DND-41 (cell line): ENCODE data around the gene C14orf119.

Source experiments
- ATAC-seq: fragments of 200-7000 bp; cut with Tn5 transposase; 3 replicates; pipeline ENCODE4 v1.9.1; 2021; ENCODE audit warnings: low read depth; ENCODE audit not compliant: insufficient read depth
- DNase-seq: peaks from one replicate; pipeline ENCODE4 v3.0.0-alpha.2; 2020
- H2AFZ ChIP-seq: 2 replicates; pipeline ENCODE4 v1.6.0; 2012; ENCODE audit warnings: low read depth, low read length
- H3K27ac ChIP-seq: 2 replicates; pipeline ENCODE4 v1.5.1; 2012; ENCODE audit warnings: low read length, inconsistent platforms
- H3K27me3 ChIP-seq: fragments of 200-600 bp; sonication (generic); 2 replicates; pipeline ENCODE4 v1.6.0; 2012; ENCODE audit warnings: low read length, mild to moderate bottlenecking, inconsistent platforms; ENCODE audit not compliant: insufficient read depth, poor library complexity
- H3K36me3 ChIP-seq: 2 replicates; pipeline ENCODE4 v1.5.1; 2012; ENCODE audit warnings: low read length, inconsistent platforms; ENCODE audit not compliant: insufficient read depth
- H3K4me1 ChIP-seq: 2 replicates; pipeline ENCODE4 v1.5.1; 2012; ENCODE audit warnings: mild to moderate bottlenecking, low read length; ENCODE audit not compliant: insufficient read depth
- H3K4me2 ChIP-seq: 2 replicates; pipeline ENCODE4 v1.6.0; 2012; ENCODE audit warnings: mild to moderate bottlenecking, moderate library complexity, low read length, inconsistent platforms; ENCODE audit not compliant: insufficient read depth
- H3K4me3 ChIP-seq, 2 experiments: fragments of 200-600 bp in 1 of 2; shearing (Covaris generic) in 1 of 2; 2 replicates each; pipeline ENCODE4 v1.5.1; 2012 to 2016; ENCODE audit warnings: inconsistent platforms in 2 of 2, low read length in 2 of 2, mild to moderate bottlenecking in 2 of 2, low read depth in 1 of 2, moderate library complexity in 1 of 2
- H3K79me2 ChIP-seq: 2 replicates; pipeline ENCODE4 v1.6.0; 2012; ENCODE audit warnings: low read length, inconsistent platforms; ENCODE audit not compliant: insufficient read depth
- H3K9ac ChIP-seq: 2 replicates; pipeline ENCODE4 v1.6.0; 2012; ENCODE audit warnings: low read depth, mild to moderate bottlenecking, inconsistent platforms, low read length, moderate library complexity
- H3K9me3 ChIP-seq: 2 replicates; pipeline ENCODE4 v1.5.1; 2012; ENCODE audit warnings: low read length, moderate library complexity, mild to moderate bottlenecking, inconsistent platforms; ENCODE audit not compliant: insufficient read depth, severe bottlenecking
- H4K20me1 ChIP-seq: 2 replicates; pipeline ENCODE4 v1.6.0; 2012; ENCODE audit warnings: low read length; ENCODE audit not compliant: insufficient read depth
- EZH2 ChIP-seq: IDR thresholded peaks from 3 replicates; pipeline ENCODE4 v1.6.1; 2012; ENCODE audit warnings: borderline replicate concordance, low read depth, mild to moderate bottlenecking, moderate library complexity, low read length, inconsistent platforms; ENCODE audit not compliant: severe bottlenecking
- TF ChIP-seq, protein P1 (sequence below): IDR thresholded peaks from 2 replicates; pipeline ENCODE4 v1.5.1; 2012; ENCODE audit warnings: borderline replicate concordance, low read length, moderate library complexity, mild to moderate bottlenecking; ENCODE audit not compliant: poor library complexity, severe bottlenecking; ENCODE audit errors: extremely low read depth

C14orf119 gene

DNA sequence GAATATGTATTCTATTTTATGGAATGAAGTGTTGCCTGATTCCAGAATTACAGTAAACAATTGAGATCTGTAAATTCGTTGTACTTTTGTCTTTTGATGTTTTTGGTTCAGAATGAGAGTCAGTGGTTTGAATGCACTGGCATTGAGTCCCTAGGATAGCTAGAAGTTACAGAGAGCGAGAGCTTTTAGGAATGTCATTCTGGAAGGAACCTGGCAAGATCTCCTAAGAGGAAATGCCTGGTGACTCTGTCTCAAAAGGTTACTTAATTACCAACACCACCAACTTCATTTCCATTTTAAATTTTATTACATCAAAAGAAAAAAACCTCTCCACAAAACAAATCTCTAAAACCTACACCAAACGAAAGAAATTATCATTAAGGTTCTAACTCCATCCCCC is 29.7 kb downstream of the C14orf119 start:
- no peak for ATAC-seq
- Histone ChIP-seq H3K4me2 (no peak overlapping the region), H3K4me1 (peaks cover 5% of the 10 kb centered on the region; the same call in 1 of the 2 replicates)

DNA sequence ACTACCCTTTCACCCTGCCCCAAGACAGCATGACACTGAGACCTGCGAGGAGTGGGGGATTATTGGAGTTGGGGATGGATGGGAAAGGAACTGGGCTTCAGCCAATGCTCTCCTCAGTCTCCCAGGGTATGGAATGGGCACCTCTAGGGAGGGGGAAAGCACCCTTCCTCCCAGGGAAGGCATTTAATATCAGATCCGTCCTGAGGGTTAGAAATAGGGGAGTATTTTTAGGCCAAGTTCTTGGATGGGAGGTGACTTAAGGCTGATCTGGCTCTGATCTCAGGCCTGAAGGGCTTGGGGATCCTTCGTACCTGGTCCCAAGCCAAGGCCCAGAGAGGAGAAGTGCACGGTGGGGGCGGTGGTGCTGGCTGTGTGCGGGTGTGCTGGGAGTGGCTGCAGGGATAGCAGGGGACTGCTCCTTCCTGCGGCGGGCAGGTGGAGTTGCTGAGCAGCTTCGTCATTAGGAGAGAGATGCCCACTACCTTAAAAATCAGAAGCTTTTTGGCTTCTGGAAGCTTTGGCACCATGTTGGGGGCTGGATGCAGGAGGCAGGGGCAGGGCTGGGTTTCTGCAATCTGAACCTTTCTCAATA is 30.7 kb downstream of the C14orf119 start:
- Histone ChIP-seq H3K4me3 (no peak overlapping the region), H4K20me1 (no peaks in the 10 kb centered on the region), H3K9ac (no peak overlapping the region), H3K27ac (no peak overlapping the region), H3K4me1 (peaks cover 2% of the 10 kb centered on the region; the same call in 1 of the 2 replicates), H3K9me3 (no peaks in the 10 kb centered on the region), H3K27me3 (peaks cover 45% of the 10 kb centered on the region), H2AFZ (no peak overlapping the region), H3K4me2 (no peak overlapping the region), H3K36me3 (no peaks in the 10 kb centered on the region), H3K79me2 (no peaks in the 10 kb centered on the region)
- TF ChIP-seq, protein P1, sequence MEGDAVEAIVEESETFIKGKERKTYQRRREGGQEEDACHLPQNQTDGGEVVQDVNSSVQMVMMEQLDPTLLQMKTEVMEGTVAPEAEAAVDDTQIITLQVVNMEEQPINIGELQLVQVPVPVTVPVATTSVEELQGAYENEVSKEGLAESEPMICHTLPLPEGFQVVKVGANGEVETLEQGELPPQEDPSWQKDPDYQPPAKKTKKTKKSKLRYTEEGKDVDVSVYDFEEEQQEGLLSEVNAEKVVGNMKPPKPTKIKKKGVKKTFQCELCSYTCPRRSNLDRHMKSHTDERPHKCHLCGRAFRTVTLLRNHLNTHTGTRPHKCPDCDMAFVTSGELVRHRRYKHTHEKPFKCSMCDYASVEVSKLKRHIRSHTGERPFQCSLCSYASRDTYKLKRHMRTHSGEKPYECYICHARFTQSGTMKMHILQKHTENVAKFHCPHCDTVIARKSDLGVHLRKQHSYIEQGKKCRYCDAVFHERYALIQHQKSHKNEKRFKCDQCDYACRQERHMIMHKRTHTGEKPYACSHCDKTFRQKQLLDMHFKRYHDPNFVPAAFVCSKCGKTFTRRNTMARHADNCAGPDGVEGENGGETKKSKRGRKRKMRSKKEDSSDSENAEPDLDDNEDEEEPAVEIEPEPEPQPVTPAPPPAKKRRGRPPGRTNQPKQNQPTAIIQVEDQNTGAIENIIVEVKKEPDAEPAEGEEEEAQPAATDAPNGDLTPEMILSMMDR = no peak
- no peak for DNase-seq
- ATAC-seq = no peak

More for the DNA sequence above, 29.7 kb downstream of the C14orf119 start:
- Histone ChIP-seq H3K79me2 (no peaks in the 10 kb centered on the region), H3K36me3 (no peaks in the 10 kb centered on the region), H3K27ac (no peak overlapping the region), H3K4me3 (no peak overlapping the region), H3K27me3 (peaks cover 41% of the 10 kb centered on the region), H3K9ac (no peak overlapping the region), H3K9me3 (no peaks in the 10 kb centered on the region), H2AFZ (no peak overlapping the region), H4K20me1 (no peaks in the 10 kb centered on the region; the same call in 1 of the 2 replicates)
- TF ChIP-seq EZH2 = no peak
- TF ChIP-seq, protein P1 = no peak
- no peak for DNase-seq

DNA sequence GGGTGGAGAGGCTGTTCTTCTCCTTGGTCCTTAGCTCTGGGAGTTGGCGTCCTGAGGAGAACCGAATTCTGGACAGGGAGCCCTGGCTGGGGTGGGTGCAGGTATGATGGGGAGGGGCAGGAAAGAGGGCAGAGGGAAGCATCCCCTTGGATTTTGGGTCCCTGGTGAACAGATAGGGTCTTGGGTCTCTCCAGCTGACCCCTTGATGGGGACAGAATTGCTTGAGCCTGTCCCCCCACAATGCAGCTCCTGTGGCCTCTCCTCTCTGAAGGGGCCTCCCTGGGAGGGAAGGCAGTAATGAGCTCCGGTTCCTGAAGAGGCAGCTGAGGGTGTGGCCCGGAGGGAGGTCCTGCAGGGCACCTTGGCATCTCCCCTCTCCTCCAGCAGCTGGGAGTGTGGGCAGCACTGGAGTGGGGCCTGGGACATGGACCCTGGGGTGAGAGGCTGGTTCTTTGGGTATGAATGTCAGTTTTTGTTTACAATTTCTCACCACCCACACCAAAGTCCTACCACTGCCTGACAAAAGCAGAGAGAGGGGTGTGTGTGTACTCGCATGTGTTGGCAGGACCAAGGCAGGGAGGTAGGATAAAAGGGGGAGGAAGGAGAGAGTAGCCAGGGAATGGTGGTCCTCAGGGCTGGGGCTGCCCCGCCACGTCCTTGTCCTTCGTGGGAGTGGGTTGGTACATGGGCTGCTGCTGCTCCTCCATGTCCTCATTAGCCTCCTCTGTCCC is 31.4 kb downstream of the C14orf119 start:
- H3K9me3 ChIP-seq = no peaks in the 10 kb centered on the region
- no peaks in the 10 kb centered on the region for H3K79me2 ChIP-seq
- H3K27me3 ChIP-seq = peaks cover 51% of the 10 kb centered on the region
- no peak overlapping the region for H2AFZ ChIP-seq
- no peak overlapping the region for H3K4me3 ChIP-seq
- no peaks in the 10 kb centered on the region for H3K4me1 ChIP-seq
- H3K36me3 ChIP-seq = no peaks in the 10 kb centered on the region
- H3K27ac ChIP-seq = no peak overlapping the region
- no peak overlapping the region for H3K9ac ChIP-seq
- no peak overlapping the region for H3K4me2 ChIP-seq
- no peaks in the 10 kb centered on the region for H4K20me1 ChIP-seq
- no peak for TF ChIP-seq EZH2
- TF ChIP-seq, protein P1 = no peak
- ATAC-seq (no peak), DNase-seq (no peak)
